ENCODE measurements around the gene USP33.
"Not testable (repeated sequence)": the region's sequence is repeated elsewhere in the genome, so short reads cannot be mapped to it uniquely, and the experiment has no call there.

Gene USP33

GRCh38 chr1:77739235-77739634 lies 20.4 kb downstream of the USP33 start:
- DNase-seq, result no peak

GRCh38 chr1:77732090-77732489 lies 27.6 kb downstream of the USP33 start:
- DNase-seq, result no peak

- DNase-seq, result no peak
Measured at GRCh38 chr1:77725706-77726105, 33.9 kb downstream of the USP33 start.

- no peak for DNase-seq
Measured at GRCh38 chr1:77718181-77718580, 41.5 kb downstream of the USP33 start.

- DNase-seq, result no peak
Measured at GRCh38 chr1:77716065-77716464, 43.6 kb downstream of the USP33 start.

GRCh38 chr1:77709727-77710126 lies 49.9 kb downstream of the USP33 start:
- DNase-seq, result no peak

GRCh38 chr1:77706321-77706720 lies 53.3 kb downstream of the USP33 start:
- DNase-seq, result no peak

GRCh38 chr1:77704736-77705135 lies 54.9 kb downstream of the USP33 start:
- no peak for DNase-seq

- not testable (repeated sequence) for DNase-seq
Measured at GRCh38 chr1:77699673-77700072, 60.0 kb downstream of the USP33 start.

- peak; percentile 46 for DNase-seq
Measured at GRCh38 chr1:77697441-77697840, 62.2 kb downstream of the USP33 start.

- DNase-seq, result no peak
Measured at GRCh38 chr1:77688939-77689338, 70.7 kb downstream of the USP33 start.

GRCh38 chr1:77687519-77687906 lies 72.1 kb downstream of the USP33 start:
- peak; percentile 53 for DNase-seq

GRCh38 chr1:77686796-77687518 lies 72.7 kb downstream of the USP33 start:
- no peak for DNase-seq

- DNase-seq, result peak; percentile 95
Measured at GRCh38 chr1:77683160-77684148, 76.2 kb downstream of the USP33 start.

GRCh38 chr1:77682460-77683159 lies 77.0 kb downstream of the USP33 start, which contains the start of gene ZZZ3:
Gene ZZZ3 (minus strand): TSS chr1:77682658. CDS start chr1:77633354, 49,304 bp downstream.
- peak; percentile 95 for DNase-seq

GRCh38 chr1:77680173-77680572 lies 79.5 kb downstream of the USP33 start:
- DNase-seq, result peak; percentile 14

- no peak for DNase-seq
Measured at GRCh38 chr1:77678660-77679610, 80.7 kb downstream of the USP33 start.

- not testable (repeated sequence) for DNase-seq
Measured at GRCh38 chr1:77674807-77675206, 84.8 kb downstream of the USP33 start.

- peak; percentile 38 for DNase-seq
Measured at GRCh38 chr1:77673716-77674355, 85.8 kb downstream of the USP33 start.

GRCh38 chr1:77673030-77673429 lies 86.6 kb downstream of the USP33 start:
- DNase-seq, result no peak

- no peak for DNase-seq
Measured at GRCh38 chr1:77672374-77672773, 87.3 kb downstream of the USP33 start.

Data from fibroblast of skin of abdomen (primary cell).